Ureter (tissue), 1 donor: Measurements from ENCODE around the gene CD109. TPM values are rescaled to one million over a fixed set of nuclear protein-coding genes. Genes with fewer than 3 reads are reported as not detected.
"Not testable (repeated sequence)": the region's sequence is repeated elsewhere in the genome, so short reads cannot be mapped to it uniquely, and the experiment has no call there.

Experiments used
- DNase-seq: peaks from one replicate; pipeline ENCODE4 v3.0.0-alpha.2; 2020; ENCODE audit warnings: low spot score
- total RNA-seq: library from RNA; stranded (reverse); gene quantifications from one replicate; pipeline ENCODE4 v1.2.4, GENCODE V29; 2023
- donor health status: DM: yes; HTN: yes; CAD: no.

CD109 gene
- total RNA-seq, 1 donor from 2014 or later, result 6.0 TPM

- DNase-seq, result no peak
These were observed 7.7 kb upstream of the CD109 start for GRCh38 chr6:73688351-73688750.

GRCh38 chr6:73690056-73690455 is 5.9 kb upstream of the CD109 start:
- no peak for DNase-seq

- no peak for DNase-seq
These were observed 4.5 kb upstream of the CD109 start for GRCh38 chr6:73691512-73691911.

- no peak for DNase-seq
These were observed 1.1 kb upstream of the CD109 start for GRCh38 chr6:73694711-73695411.

GRCh38 chr6:73696966-73697655 is 1.1 kb downstream of the CD109 start:
- DNase-seq, result no peak

- DNase-seq, result no peak
These were observed 3.9 kb downstream of the CD109 start for GRCh38 chr6:73699676-73700459.

GRCh38 chr6:73702444-73702843 is 6.4 kb downstream of the CD109 start:
- no peak for DNase-seq

GRCh38 chr6:73703466-73703865 is 7.5 kb downstream of the CD109 start:
- DNase-seq, result no peak

GRCh38 chr6:73704260-73704659 is 8.3 kb downstream of the CD109 start:
- peak; percentile 54 for DNase-seq

GRCh38 chr6:73704798-73705197 is 8.8 kb downstream of the CD109 start:
- no peak for DNase-seq

- no peak for DNase-seq
These were observed 11.0 kb downstream of the CD109 start for GRCh38 chr6:73706971-73707370.

GRCh38 chr6:73710470-73710869 is 14.5 kb downstream of the CD109 start:
- DNase-seq, result no peak

GRCh38 chr6:73710948-73711347 is 14.9 kb downstream of the CD109 start:
- no peak for DNase-seq

- no peak for DNase-seq
These were observed 16.7 kb downstream of the CD109 start for GRCh38 chr6:73712535-73713173.

GRCh38 chr6:73713426-73714147 is 17.6 kb downstream of the CD109 start:
- DNase-seq, result no peak

- DNase-seq, result not testable (repeated sequence)
These were observed 19.1 kb downstream of the CD109 start for GRCh38 chr6:73715111-73715508.

GRCh38 chr6:73719046-73719445 is 23.0 kb downstream of the CD109 start:
- DNase-seq, result no peak

- DNase-seq, result no peak
These were observed 26.5 kb downstream of the CD109 start for GRCh38 chr6:73722318-73723060.

GRCh38 chr6:73723480-73723879 is 27.5 kb downstream of the CD109 start:
- DNase-seq, result not testable (repeated sequence)

- no peak for DNase-seq
These were observed 28.4 kb downstream of the CD109 start for GRCh38 chr6:73724389-73724788.

GRCh38 chr6:73725192-73725591 is 29.2 kb downstream of the CD109 start:
- DNase-seq, result peak; percentile 49
